SK-N-SH (cell line): ENCODE measurements around the gene ZDHHC11B. TPM values are rescaled to one million over a fixed set of nuclear protein-coding genes. Genes with fewer than 3 reads are reported as not detected.
"Not testable (repeated sequence)": the region's sequence is repeated elsewhere in the genome, so short reads cannot be mapped to it uniquely, and the experiment has no call there.

Source experiments
- CTCF ChIA-PET: fragments of 300-600, 350-600 bp; formaldehyde crosslinking; extraction: SDS; loops from one replicate; lab custom pipeline; 2021; lab: Yijun Ruan, JAX
- POLR2A ChIA-PET: fragments of 350-600 bp; sonication (Branson Sonifier 250); formaldehyde crosslinking; extraction: SDS; loops from one replicate; lab custom pipeline; 2020; ENCODE audit warnings: antibody characterized with exemption, inconsistent platforms; lab: Yijun Ruan, JAX
- DNase-seq: peaks from one replicate; pipeline ENCODE4 v3.0.0; 2012
- H2AFZ ChIP-seq: fragments of 200-600 bp; sonication (generic); 2 replicates; pipeline ENCODE4 v1.8.1; 2016; ENCODE audit warnings: antibody characterized with exemption, mild to moderate bottlenecking, low read depth
- H3F3A ChIP-seq: fragments of 200-600 bp; sonication (generic); replicated peaks from 2 replicates; pipeline ENCODE3; 2016; ENCODE audit warnings: antibody characterized with exemption, mild to moderate bottlenecking; ENCODE audit not compliant: insufficient read depth
- H3K27ac ChIP-seq, 2 experiments: fragments of 200-500 bp in 1 of 2; fragments of 200-600 bp in 1 of 2; sonication (Bioruptor generic) in 1 of 2; sonication (generic), shearing (Covaris generic) in 1 of 2; 2 replicates each; pipeline versions ENCODE4 v1.5.1 to v1.6.1; 2014 to 2016; ENCODE audit warnings: low read depth in 2 of 2, inconsistent platforms in 1 of 2, low read length in 1 of 2, mild to moderate bottlenecking in 1 of 2, mixed read lengths in 1 of 2
- H3K27me3 ChIP-seq: fragments of 200-600 bp; sonication (generic), shearing (Covaris generic); 2 replicates; pipeline ENCODE4 v1.6.1; 2016; ENCODE audit warnings: mixed run types; ENCODE audit not compliant: insufficient read depth
- H3K36me3 ChIP-seq, 2 experiments: fragments of 200-500 bp in 1 of 2; fragments of 200-600 bp in 1 of 2; sonication (Bioruptor generic) in 1 of 2; sonication (generic) in 1 of 2; replicated peaks in 1 of 2; 2 replicates each; pipeline versions ENCODE3 to v1.5.1; 2014 to 2016; ENCODE audit warnings: low read length in 1 of 2, mild to moderate bottlenecking in 1 of 2; ENCODE audit not compliant: insufficient read depth in 2 of 2, control insufficient read depth in 1 of 2
- H3K4me1 ChIP-seq, 2 experiments: fragments of 200-500 bp in 1 of 2; fragments of 200-600 bp in 1 of 2; sonication (Bioruptor generic) in 1 of 2; sonication (generic), shearing (Covaris generic) in 1 of 2; 2 replicates each; pipeline versions ENCODE4 v1.5.1 to v1.6.1; 2014 to 2016; ENCODE audit warnings: low read depth in 1 of 2, low read length in 1 of 2, mixed run types in 1 of 2; ENCODE audit not compliant: insufficient read depth in 2 of 2, control insufficient read depth in 1 of 2
- H3K4me2 ChIP-seq: fragments of 200-600 bp; sonication (generic), shearing (Covaris generic); 2 replicates; pipeline ENCODE4 v1.6.1; 2017; ENCODE audit warnings: mixed run types
- H3K4me3 ChIP-seq, 2 experiments: fragments of 200-500 bp in 1 of 2; fragments of 200-600 bp in 1 of 2; sonication (Bioruptor generic) in 1 of 2; sonication (generic), shearing (Covaris generic) in 1 of 2; 2 replicates each; pipeline versions ENCODE4 v1.5.1 to v1.8.1; 2014 to 2016; ENCODE audit warnings: low read depth in 2 of 2, inconsistent platforms in 1 of 2, low read length in 1 of 2, mild to moderate bottlenecking in 1 of 2, mixed read lengths in 1 of 2, moderate library complexity in 1 of 2
- H3K79me2 ChIP-seq: fragments of 200-600 bp; sonication (generic); 2 replicates; pipeline ENCODE4 v1.8.1; 2017; ENCODE audit warnings: mild to moderate bottlenecking; ENCODE audit not compliant: insufficient read depth
- H3K9ac ChIP-seq: fragments of 200-600 bp; sonication (generic); 2 replicates; pipeline ENCODE4 v1.6.1; 2017; ENCODE audit warnings: mixed run types
- H3K9me2 ChIP-seq: fragments of 200-600 bp; sonication (generic); 2 replicates; pipeline ENCODE4 v1.6.1; 2017; ENCODE audit warnings: mixed run types
- H3K9me3 ChIP-seq: fragments of 200-600 bp; sonication (generic); 2 replicates; pipeline ENCODE4 v1.6.1; 2017; ENCODE audit warnings: mixed run types, mild to moderate bottlenecking, moderate library complexity
- H4K20me1 ChIP-seq: fragments of 200-600 bp; sonication (generic); 2 replicates; pipeline ENCODE4 v1.6.1; 2017; ENCODE audit warnings: mild to moderate bottlenecking, mixed run types; ENCODE audit not compliant: insufficient read depth
- CTCF ChIP-seq: fragments of 200-600 bp; sonication (generic); IDR thresholded peaks from 2 replicates; pipeline ENCODE4 v1.6.1; 2017; ENCODE audit warnings: antibody characterized with exemption, mild to moderate bottlenecking, moderate library complexity
- EP300 ChIP-seq, 2 experiments: IDR thresholded peaks; 2 replicates each; pipeline versions ENCODE4 v1.4.0 to v1.6.1; 2012; ENCODE audit warnings: borderline replicate concordance in 1 of 2, low read depth in 1 of 2, low read length in 1 of 2
- EZH2phosphoT487 ChIP-seq: fragments of 200-600 bp; sonication (generic); IDR thresholded peaks from 2 replicates; pipeline ENCODE4 v1.6.1; 2017; ENCODE audit warnings: low read depth, mixed run types, mild to moderate bottlenecking, antibody characterized with exemption, moderate library complexity, borderline replicate concordance
- FOXJ3 ChIP-seq: sonication (generic); formaldehyde crosslinking; IDR thresholded peaks from 2 replicates; pipeline ENCODE4 v1.5.1; 2020; ENCODE audit warnings: mild to moderate bottlenecking, missing genetic modification reagents
- MEF2A ChIP-seq: IDR thresholded peaks from 2 replicates; pipeline ENCODE4 v1.4.0; 2012; ENCODE audit warnings: low read depth, borderline replicate concordance
- MXI1 ChIP-seq: IDR thresholded peaks from 2 replicates; pipeline ENCODE4 v1.6.1; 2012; ENCODE audit warnings: mild to moderate bottlenecking, low read depth, low read length, improper control_type of control experiment
- NFIC ChIP-seq: IDR thresholded peaks from 2 replicates; pipeline ENCODE4 v1.4.0; 2012; ENCODE audit warnings: borderline replicate concordance
- PBX3 ChIP-seq: IDR thresholded peaks from 2 replicates; pipeline ENCODE4; 2012
- POLR2AphosphoS5 ChIP-seq: IDR thresholded peaks from 2 replicates; pipeline ENCODE4 v1.6.1; 2012; ENCODE audit warnings: low read depth, low read length
- RFX5 ChIP-seq: IDR thresholded peaks from 2 replicates; pipeline ENCODE4 v1.6.1; 2012; ENCODE audit warnings: mild to moderate bottlenecking, improper control_type of control experiment, low read length
- WGBS: methylation state at CpG from one replicate; pipeline ENCODE4 v1.1.6; 2017; ENCODE audit warnings: low lambda C conversion rate; 5-methylcytosine and 5-hydroxymethylcytosine counted together
- polyA plus RNA-seq, 3 experiments: library from polyadenylated mRNA; depleted of rRNA; stranded (reverse); fragments of >200 nt; gene quantifications; 2 replicates each; pipeline ENCODE4 v1.2.3, GENCODE V29; 2012

Gene ZDHHC11B
- polyA plus RNA-seq, 1 of the 3 experiments (the other 2 are of a cell fraction): not detected

DNA sequence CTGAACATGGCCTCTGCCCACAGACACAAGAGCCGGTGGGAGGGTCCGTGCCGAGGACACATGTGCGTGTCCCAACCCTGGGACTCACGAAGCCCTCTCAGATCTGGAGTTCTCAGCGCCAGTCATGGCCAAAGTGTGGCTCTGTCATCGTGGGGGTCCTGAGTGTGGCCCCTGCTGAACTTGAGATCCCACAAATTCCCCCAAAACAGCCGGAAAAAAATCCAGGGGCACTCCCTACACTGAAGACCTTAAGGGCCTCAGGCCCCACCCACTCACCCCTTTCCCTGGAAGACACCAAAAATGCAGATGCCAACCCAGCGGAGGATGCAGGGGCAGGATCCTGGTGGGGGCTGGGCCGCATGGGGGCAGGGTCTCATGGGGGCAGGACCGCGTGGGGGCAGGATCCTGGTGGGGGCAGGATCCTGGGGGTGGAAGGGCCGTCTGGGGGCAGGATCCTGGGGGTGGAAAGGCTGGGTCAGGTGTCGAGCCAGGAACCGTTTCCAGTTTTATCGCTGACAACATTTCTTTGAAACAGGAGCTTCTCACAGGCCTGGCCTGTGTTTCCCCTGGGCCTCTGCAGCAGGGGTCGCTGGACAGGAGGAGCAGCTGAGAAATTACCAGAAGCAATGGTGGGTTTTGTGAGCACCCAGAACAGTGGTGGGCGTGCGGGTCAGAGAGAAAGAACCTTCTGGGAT lies 13.3 kb downstream of the ZDHHC11B start:
- DNase-seq: peak; percentile 36

GRCh38 chr5:770585-770984 lies 13.9 kb downstream of the ZDHHC11B start:
- H4K20me1 ChIP-seq, H3K4me2 ChIP-seq, H3F3A ChIP-seq, CTCF ChIA-PET, H3K9ac ChIP-seq, H3K9me2 ChIP-seq, H2AFZ ChIP-seq, H3K36me3 ChIP-seq, H3K27me3 ChIP-seq, POLR2A ChIA-PET, H3K9me3 ChIP-seq, H3K79me2 ChIP-seq, H3K4me3 ChIP-seq, H3K4me1 ChIP-seq, H3K27ac ChIP-seq: not testable (repeated sequence)
- peak; percentile 34 for DNase-seq
- WGBS: 75% methylated on average over 3 of the region's 10 CpGs

More for the DNA sequence above, 13.3 kb downstream of the ZDHHC11B start:
- H3K4me1 ChIP-seq, H4K20me1 ChIP-seq, H2AFZ ChIP-seq, H3F3A ChIP-seq, POLR2A ChIA-PET, CTCF ChIA-PET, H3K79me2 ChIP-seq, H3K9ac ChIP-seq, H3K4me2 ChIP-seq, H3K9me2 ChIP-seq, H3K27me3 ChIP-seq, H3K9me3 ChIP-seq, H3K4me3 ChIP-seq, H3K27ac ChIP-seq, H3K36me3 ChIP-seq: not testable (repeated sequence)
- 47% methylated on average over 17 of the region's 19 CpGs for WGBS

- H3K4me1 ChIP-seq, H2AFZ ChIP-seq, H3K27ac ChIP-seq, H3K4me2 ChIP-seq, CTCF ChIA-PET, H3K36me3 ChIP-seq, H3K9me2 ChIP-seq, H3K27me3 ChIP-seq, H4K20me1 ChIP-seq, H3K79me2 ChIP-seq, H3K9me3 ChIP-seq, POLR2A ChIA-PET, H3F3A ChIP-seq, H3K4me3 ChIP-seq, H3K9ac ChIP-seq, DNase-seq: not testable (repeated sequence)
- 62% methylated on average over 26 of the region's 29 CpGs for WGBS
Measured at GRCh38 chr5:769485-770145, 14.9 kb downstream of the ZDHHC11B start.

- no peaks in the 10 kb centered on the region for H3K27me3 ChIP-seq
- DNase-seq: peak; percentile 36
- CTCF ChIA-PET: interaction anchor here (0.8 kb wide), 1 partner anchor 178 kb away, joined by 3 read pairs; no protein-coding TSS in a partner anchor
- TF ChIP-seq MXI1: no peak
- TF ChIP-seq EZH2phosphoT487: no peak
- no peak for TF ChIP-seq PBX3
- no peak for TF ChIP-seq POLR2AphosphoS5
- no peak for TF ChIP-seq NFIC
- no peak for TF ChIP-seq CTCF
- no peak for TF ChIP-seq EP300 (IDR thresholded peaks at IDR 0.05; ENCODE audit: borderline replicate concordance in 1 of 2, low read depth in 1 of 2, low read length in 1 of 2)
- TF ChIP-seq MEF2A: no peak
- no peak for TF ChIP-seq RFX5
- no peak for TF ChIP-seq FOXJ3 (CRISPR knock-in tag)
Measured at GRCh38 chr5:766666-767431, 17.7 kb downstream of the ZDHHC11B start.

More at GRCh38 chr5:766666-767431, 17.7 kb downstream of the ZDHHC11B start:
- WGBS: 43% methylated on average over 26 of the region's 32 CpGs
- POLR2A ChIA-PET: no interaction called here
- H3K9me3 ChIP-seq: no peaks in the 10 kb centered on the region
- no peak overlapping the region for H3K9ac ChIP-seq
- H3K9me2 ChIP-seq: no peaks in the 10 kb centered on the region
- H2AFZ ChIP-seq: no peak overlapping the region
- no peaks in the 10 kb centered on the region for H3F3A ChIP-seq
- H3K27ac ChIP-seq: no peak overlapping the region
- no peaks in the 10 kb centered on the region for H4K20me1 ChIP-seq
- no peaks in the 10 kb centered on the region for H3K36me3 ChIP-seq
- no peaks in the 10 kb centered on the region for H3K79me2 ChIP-seq
- H3K4me3 ChIP-seq: no peak overlapping the region
- H3K4me1 ChIP-seq: peaks cover 0 to 2% of the 10 kb centered on the region in 2 experiments; a peak in 1 of 4 replicates
- no peak overlapping the region for H3K4me2 ChIP-seq
